Mucosa of rectum (tissue), 2 donors: ENCODE measurements around the gene PRR22.
"Not testable (repeated sequence)": the region's sequence is repeated elsewhere in the genome, so short reads cannot be mapped to it uniquely, and the experiment has no call there.

ENCODE experiments used
- H3K27ac ChIP-seq, 2 donors: one replicate each; pipeline ENCODE4 v1.7.0; 2013; ENCODE audit warnings: inconsistent platforms in 2 of 2, low read depth in 2 of 2, low read length in 2 of 2
- H3K27me3 ChIP-seq, 2 donors: one replicate each; pipeline ENCODE4 v1.7.0; 2013; ENCODE audit warnings: low read length in 2 of 2; ENCODE audit not compliant: control insufficient read depth in 2 of 2, insufficient read depth in 2 of 2
- H3K36me3 ChIP-seq, 2 donors: one replicate each; pipeline ENCODE4 v1.7.0; 2013; ENCODE audit warnings: low read length in 2 of 2; ENCODE audit not compliant: control insufficient read depth in 2 of 2, insufficient read depth in 2 of 2
- H3K4me1 ChIP-seq, 2 donors: one replicate each; pipeline ENCODE4 v1.7.0; 2013; ENCODE audit warnings: low read length in 2 of 2, mild to moderate bottlenecking in 1 of 2; ENCODE audit not compliant: control insufficient read depth in 2 of 2, insufficient read depth in 2 of 2
- H3K4me3 ChIP-seq, 2 donors: one replicate each; pipeline ENCODE4 v1.7.0; 2013; ENCODE audit warnings: low read length in 2 of 2
- H3K9ac ChIP-seq, 2 donors: one replicate each; pipeline ENCODE4 v1.7.0; 2013; ENCODE audit warnings: low read length in 2 of 2, low read depth in 1 of 2, mild to moderate bottlenecking in 1 of 2
- H3K9me3 ChIP-seq, 2 donors: one replicate each; pipeline ENCODE4 v1.7.0; 2013; ENCODE audit warnings: low read length in 2 of 2; ENCODE audit not compliant: control insufficient read depth in 2 of 2
- donor health status: healthy.
- donor health status: Normal muscosa, but diverticular disease.

Gene PRR22

GRCh38 chr19:5782945-5783919 lies 1.3 kb downstream of the PRR22 start:
- peaks cover 30 to 34% of the 10 kb centered on the region in 2 donors for H3K36me3 ChIP-seq

GRCh38 chr19:5782322-5782721 lies 2.2 kb downstream of the PRR22 start:
- no peaks in the 10 kb centered on the region for H3K4me1 ChIP-seq
- no peaks in the 10 kb centered on the region for H3K9me3 ChIP-seq
- H3K4me3 ChIP-seq: no peak overlapping the region
- no peak overlapping the region for H3K27ac ChIP-seq
- no peaks in the 10 kb centered on the region for H3K27me3 ChIP-seq
- peaks cover 25 to 27% of the 10 kb centered on the region in 2 donors for H3K36me3 ChIP-seq
- H3K9ac ChIP-seq: no peak overlapping the region

More at GRCh38 chr19:5782945-5783919, 1.3 kb downstream of the PRR22 start:
- no peak overlapping the region for H3K9ac ChIP-seq
- no peak overlapping the region for H3K4me3 ChIP-seq
- H3K4me1 ChIP-seq: no peaks in the 10 kb centered on the region
- H3K27me3 ChIP-seq: no peaks in the 10 kb centered on the region
- H3K27ac ChIP-seq: no peak overlapping the region
- no peaks in the 10 kb centered on the region for H3K9me3 ChIP-seq

- peaks cover 12 to 13% of the 10 kb centered on the region in 2 donors for H3K36me3 ChIP-seq
- not testable (repeated sequence) for H3K9ac ChIP-seq, H3K4me1 ChIP-seq, H3K27me3 ChIP-seq, H3K9me3 ChIP-seq, H3K27ac ChIP-seq, H3K4me3 ChIP-seq
Measured at GRCh38 chr19:5780916-5781315, 3.6 kb downstream of the PRR22 start.

GRCh38 chr19:5778402-5778801 lies 6.1 kb downstream of the PRR22 start:
- Histone ChIP-seq H3K36me3 (no peaks in the 10 kb centered on the region), H3K27ac (no peak overlapping the region), H3K4me3 (no peak overlapping the region), H3K27me3 (no peaks in the 10 kb centered on the region), H3K4me1 (no peaks in the 10 kb centered on the region), H3K9ac (no peak overlapping the region), H3K9me3 (no peaks in the 10 kb centered on the region)

GRCh38 chr19:5775668-5776309 lies 8.8 kb downstream of the PRR22 start:
- no peak overlapping the region for H3K4me3 ChIP-seq
- no peaks in the 10 kb centered on the region for H3K9me3 ChIP-seq
- no peak overlapping the region for H3K9ac ChIP-seq
- no peaks in the 10 kb centered on the region for H3K4me1 ChIP-seq
- no peaks in the 10 kb centered on the region for H3K27me3 ChIP-seq
- no peak overlapping the region for H3K27ac ChIP-seq
- H3K36me3 ChIP-seq: no peaks in the 10 kb centered on the region

GRCh38 chr19:5774921-5775320 lies 9.6 kb downstream of the PRR22 start:
- Histone ChIP-seq H3K4me1 (no peaks in the 10 kb centered on the region), H3K36me3 (no peaks in the 10 kb centered on the region), H3K9ac (no peak overlapping the region), H3K4me3 (no peak overlapping the region), H3K27ac (no peak overlapping the region), H3K9me3 (no peaks in the 10 kb centered on the region), H3K27me3 (no peaks in the 10 kb centered on the region)

GRCh38 chr19:5773276-5773675 lies 11.3 kb downstream of the PRR22 start:
- H3K4me3 ChIP-seq: no peak overlapping the region
- no peaks in the 10 kb centered on the region for H3K9me3 ChIP-seq
- no peaks in the 10 kb centered on the region for H3K4me1 ChIP-seq
- H3K36me3 ChIP-seq: no peaks in the 10 kb centered on the region
- H3K27me3 ChIP-seq: no peaks in the 10 kb centered on the region
- no peak overlapping the region for H3K9ac ChIP-seq
- H3K27ac ChIP-seq: no peak overlapping the region

- H3K4me1 ChIP-seq: no peaks in the 10 kb centered on the region
- H3K9ac ChIP-seq: no peak overlapping the region
- H3K4me3 ChIP-seq: no peak overlapping the region
- H3K27ac ChIP-seq: no peak overlapping the region
- no peaks in the 10 kb centered on the region for H3K9me3 ChIP-seq
- H3K36me3 ChIP-seq: no peaks in the 10 kb centered on the region
- no peaks in the 10 kb centered on the region for H3K27me3 ChIP-seq
Measured at GRCh38 chr19:5772416-5772815, 12.1 kb downstream of the PRR22 start.

GRCh38 chr19:5767949-5768348 lies 16.6 kb downstream of the PRR22 start:
- Histone ChIP-seq H3K9ac (no peak overlapping the region), H3K27ac (no peak overlapping the region), H3K36me3 (no peaks in the 10 kb centered on the region), H3K4me3 (no peak overlapping the region), H3K27me3 (no peaks in the 10 kb centered on the region), H3K4me1 (no peaks in the 10 kb centered on the region), H3K9me3 (no peaks in the 10 kb centered on the region)

- H3K9ac ChIP-seq: no peak overlapping the region
- no peaks in the 10 kb centered on the region for H3K36me3 ChIP-seq
- no peaks in the 10 kb centered on the region for H3K4me1 ChIP-seq
- no peak overlapping the region for H3K4me3 ChIP-seq
- H3K9me3 ChIP-seq: no peaks in the 10 kb centered on the region
- H3K27me3 ChIP-seq: no peaks in the 10 kb centered on the region
- H3K27ac ChIP-seq: no peak overlapping the region
Measured at GRCh38 chr19:5765220-5765619, 19.3 kb downstream of the PRR22 start.
